ENCODE results near the gene HOOK1. TPM values are rescaled to one million over a fixed set of nuclear protein-coding genes. Genes with fewer than 3 reads are reported as not detected.
"Not testable (repeated sequence)": the region's sequence is repeated elsewhere in the genome, so short reads cannot be mapped to it uniquely, and the experiment has no call there.

The HOOK1 gene
- polyA plus RNA-seq, 1 of the 3 experiments (the other 2 are of a cell fraction), result 0.35 TPM

- Histone ChIP-seq H3K4me1 (ENCODE audit: control insufficient read depth in 1 of 2, insufficient read depth in 2 of 2, low read depth in 1 of 2, low read length in 1 of 2) (no peaks in the 10 kb centered on the region), H3K4me2 (no peak overlapping the region), H3K4me3 (ENCODE audit: low read depth in 2 of 2, low read length in 1 of 2) (no peak overlapping the region), H3K79me2 (ENCODE audit: insufficient read depth) (no peaks in the 10 kb centered on the region), H3K9ac (no peak overlapping the region), H3F3A (replicated peaks; ENCODE audit: insufficient read depth) (no peaks in the 10 kb centered on the region), H4K20me1 (ENCODE audit: insufficient read depth) (no peaks in the 10 kb centered on the region), H3K27ac (ENCODE audit: low read depth in 2 of 2, low read length in 1 of 2) (no peak overlapping the region), H2AFZ (ENCODE audit: low read depth) (no peak overlapping the region), H3K9me2 (no peaks in the 10 kb centered on the region), H3K9me3 (peaks cover 7% of the 10 kb centered on the region; the same call in 1 of the 2 replicates), H3K36me3 (replicated peaks in 1 of 2; ENCODE audit: control insufficient read depth in 1 of 2, insufficient read depth in 2 of 2, low read length in 1 of 2) (no peaks in the 10 kb centered on the region), H3K27me3 (ENCODE audit: insufficient read depth) (no peaks in the 10 kb centered on the region)
- 58% methylated on average over 2 of the region's 2 CpGs for WGBS (ENCODE audit: low lambda C conversion rate)
- ChIA-PET POLR2A (no interaction called here), CTCF (interaction anchor here (0.8 kb wide), 1 partner anchor 27 kb away, joined by 3 read pairs; no protein-coding TSS in a partner anchor)
- TF ChIP-seq MXI1 (IDR thresholded peaks at IDR 0.05; ENCODE audit: low read depth, low read length), result no peak
- TF ChIP-seq FOXM1 (IDR thresholded peaks at IDR 0.05; ENCODE audit: low read depth), result no peak
- no peak for TF ChIP-seq MEF2A (IDR thresholded peaks at IDR 0.05; ENCODE audit: borderline replicate concordance, low read depth)
- TF ChIP-seq NFIC (IDR thresholded peaks at IDR 0.05; ENCODE audit: borderline replicate concordance), result no peak
- no peak for TF ChIP-seq RCOR1 (IDR thresholded peaks at IDR 0.05; ENCODE audit: low read length)
- no peak for TF ChIP-seq FOSL2 (IDR thresholded peaks at IDR 0.05; ENCODE audit: borderline replicate concordance, low read depth)
- TF ChIP-seq REST (IDR thresholded peaks at IDR 0.05; ENCODE audit: low read depth, low read length), result no peak
- TF ChIP-seq RAD21 (IDR thresholded peaks at IDR 0.05; ENCODE audit: low read length), result no peak
- no peak for TF ChIP-seq TAF1 (IDR thresholded peaks at IDR 0.05; ENCODE audit: borderline replicate concordance, low read depth, low read length)
- TF ChIP-seq RFX5 (IDR thresholded peaks at IDR 0.05; ENCODE audit: low read length), result no peak
- no peak for TF ChIP-seq JUND (IDR thresholded peaks at IDR 0.05)
- no peak for TF ChIP-seq ELF1 (IDR thresholded peaks at IDR 0.05)
- TF ChIP-seq SIN3A (IDR thresholded peaks at IDR 0.05; ENCODE audit: borderline replicate concordance, low read depth, low read length), result no peak
- TF ChIP-seq ZBTB33 (IDR thresholded peaks at IDR 0.05; ENCODE audit: borderline replicate concordance, low read depth), result no peak
- TF ChIP-seq GATA2 (CRISPR knock-in tag; IDR thresholded peaks at IDR 0.05), result no peak
- no peak for TF ChIP-seq CHD2 (IDR thresholded peaks at IDR 0.05; ENCODE audit: low read length, partially characterized antibody)
- no peak for TF ChIP-seq EZH2phosphoT487 (IDR thresholded peaks at IDR 0.05; ENCODE audit: borderline replicate concordance, low read depth)
- DNase-seq, result no peak
Observed at GRCh38 chr1:59919746-59920145, 105.0 kb downstream of the HOOK1 start.

DNA sequence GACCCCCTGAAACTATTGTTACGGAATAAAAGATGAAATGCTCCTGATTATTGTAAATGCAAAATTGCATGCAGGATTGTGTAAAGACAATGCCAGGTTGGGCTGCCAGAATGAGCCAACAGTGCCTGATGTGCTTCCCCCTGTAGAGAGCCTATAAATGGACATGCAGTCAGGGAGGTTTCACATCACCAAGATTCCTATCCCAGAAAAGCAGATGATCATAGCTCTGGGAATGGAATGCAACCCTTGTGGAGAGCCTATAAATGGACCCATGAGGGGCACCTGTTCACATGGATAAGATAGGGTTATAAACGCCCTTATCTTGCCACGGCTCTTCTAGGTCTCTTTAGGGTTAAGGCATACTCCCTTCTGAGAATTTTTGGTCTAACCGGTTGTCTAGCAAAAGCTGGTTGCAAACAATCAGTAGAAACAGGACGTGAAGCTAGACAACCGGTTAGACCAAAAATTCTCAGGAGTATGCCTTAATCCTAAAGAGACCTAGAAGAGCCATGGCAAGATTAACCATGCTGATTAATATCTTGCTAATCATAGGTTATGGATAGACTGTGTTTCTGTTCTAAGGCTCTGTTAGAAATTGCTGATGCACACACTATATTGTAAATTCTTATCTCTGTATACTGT lies 106.6 kb downstream of the HOOK1 start:
- CTCF ChIA-PET, result interaction anchor here (2.0 kb wide), 1 partner anchor 11 kb away, joined by 5 read pairs; no protein-coding TSS in a partner anchor
- H3K9me2 ChIP-seq; H3K36me3 ChIP-seq (replicated peaks in 1 of 2; ENCODE audit: control insufficient read depth in 1 of 2, insufficient read depth in 2 of 2, low read length in 1 of 2); H3K27me3 ChIP-seq (ENCODE audit: insufficient read depth); H3K9ac ChIP-seq; POLR2A ChIA-PET; H3F3A ChIP-seq (replicated peaks; ENCODE audit: insufficient read depth); H3K4me1 ChIP-seq (ENCODE audit: control insufficient read depth in 1 of 2, insufficient read depth in 2 of 2, low read depth in 1 of 2, low read length in 1 of 2); H3K9me3 ChIP-seq; H2AFZ ChIP-seq (ENCODE audit: low read depth); DNase-seq; H3K27ac ChIP-seq (ENCODE audit: low read depth in 2 of 2, low read length in 1 of 2); H3K79me2 ChIP-seq (ENCODE audit: insufficient read depth); H3K4me2 ChIP-seq; H4K20me1 ChIP-seq (ENCODE audit: insufficient read depth); H3K4me3 ChIP-seq (ENCODE audit: low read depth in 2 of 2, low read length in 1 of 2): not testable (repeated sequence)
- 69% methylated on average over 6 of the region's 6 CpGs for WGBS (ENCODE audit: low lambda C conversion rate)

Data from SK-N-SH (cell line).